GM19455 (cell line): ENCODE data around the gene CNOT11.
"Not testable (repeated sequence)": the region's sequence is repeated elsewhere in the genome, so short reads cannot be mapped to it uniquely, and the experiment has no call there.

Experiments
- ATAC-seq: cut with Tn5 transposase; IDR thresholded peaks from one replicate; pipeline ENCODE4 v1.9.1; 2021; ENCODE audit not compliant: unreplicated experiment

Gene CNOT11

DNA sequence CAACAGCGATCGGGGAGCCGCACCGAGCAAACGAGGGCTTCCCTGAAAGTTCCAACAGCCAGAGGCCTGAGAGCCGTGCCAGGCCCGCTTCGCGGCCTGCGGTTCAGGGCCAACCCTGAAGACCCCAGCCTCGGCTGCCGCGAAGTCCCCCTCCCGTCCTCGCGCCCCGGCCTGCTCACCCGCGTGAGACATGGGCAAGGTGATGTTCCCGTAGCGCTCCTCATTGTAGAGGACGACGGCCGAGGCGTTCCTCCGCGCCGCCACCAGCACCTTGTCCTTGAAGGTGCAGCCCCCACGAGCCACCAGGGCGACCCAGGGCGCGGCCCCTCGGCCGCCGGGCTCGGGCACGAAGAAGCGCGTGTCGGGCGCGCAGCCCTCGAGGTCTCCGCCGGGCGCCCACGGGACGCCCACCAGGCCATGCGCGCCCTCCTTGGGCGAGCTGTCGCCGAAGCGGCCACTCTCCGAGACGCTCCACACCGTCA, 55.3 kb downstream of the CNOT11 start:
- peak; percentile 10 for ATAC-seq

DNA sequence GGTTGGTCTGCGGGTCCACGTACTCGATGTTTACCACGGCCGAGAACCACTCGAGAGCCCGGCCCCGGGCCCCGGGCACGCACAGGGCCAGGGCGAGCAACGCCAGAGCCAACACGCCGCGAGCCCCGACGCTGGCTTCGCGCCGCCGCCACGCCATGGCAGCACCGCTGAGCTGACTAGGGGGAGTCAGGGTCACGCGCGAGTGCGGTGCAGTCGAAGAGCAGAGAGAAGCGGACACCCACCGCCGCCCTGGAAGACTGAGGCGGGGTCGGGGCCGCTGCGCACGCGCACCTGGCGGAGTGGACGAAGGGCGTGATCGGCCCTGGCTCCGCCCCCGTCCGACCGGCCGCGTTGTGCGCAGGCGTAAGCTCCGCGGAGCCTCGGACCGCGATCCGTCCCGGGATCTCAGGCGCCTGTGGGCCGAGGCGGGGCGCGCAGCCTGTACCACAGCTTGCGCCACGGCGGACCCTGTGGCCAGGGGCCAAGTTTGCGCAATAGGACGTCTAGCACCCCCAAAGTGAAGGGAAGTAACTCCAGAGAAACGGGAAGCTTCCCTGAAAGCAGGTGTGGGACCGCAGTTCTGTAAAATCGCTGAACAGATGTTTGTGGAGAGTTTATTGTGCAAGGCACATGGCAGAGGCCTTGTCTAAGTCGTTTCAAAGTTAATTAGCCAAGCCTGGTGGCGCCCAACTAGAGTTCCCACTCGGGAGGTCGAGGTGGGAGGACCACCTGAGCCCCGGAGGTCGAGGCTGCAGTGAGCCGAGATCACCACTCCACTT, 55.9 kb downstream of the CNOT11 start, which contains the start of gene RNF149:
RNF149 (minus strand) TSS at position 270 of the 779 bp plus-strand sequence; CDS start at position 157, 113 bp downstream.
- ATAC-seq = peak; percentile 57

DNA sequence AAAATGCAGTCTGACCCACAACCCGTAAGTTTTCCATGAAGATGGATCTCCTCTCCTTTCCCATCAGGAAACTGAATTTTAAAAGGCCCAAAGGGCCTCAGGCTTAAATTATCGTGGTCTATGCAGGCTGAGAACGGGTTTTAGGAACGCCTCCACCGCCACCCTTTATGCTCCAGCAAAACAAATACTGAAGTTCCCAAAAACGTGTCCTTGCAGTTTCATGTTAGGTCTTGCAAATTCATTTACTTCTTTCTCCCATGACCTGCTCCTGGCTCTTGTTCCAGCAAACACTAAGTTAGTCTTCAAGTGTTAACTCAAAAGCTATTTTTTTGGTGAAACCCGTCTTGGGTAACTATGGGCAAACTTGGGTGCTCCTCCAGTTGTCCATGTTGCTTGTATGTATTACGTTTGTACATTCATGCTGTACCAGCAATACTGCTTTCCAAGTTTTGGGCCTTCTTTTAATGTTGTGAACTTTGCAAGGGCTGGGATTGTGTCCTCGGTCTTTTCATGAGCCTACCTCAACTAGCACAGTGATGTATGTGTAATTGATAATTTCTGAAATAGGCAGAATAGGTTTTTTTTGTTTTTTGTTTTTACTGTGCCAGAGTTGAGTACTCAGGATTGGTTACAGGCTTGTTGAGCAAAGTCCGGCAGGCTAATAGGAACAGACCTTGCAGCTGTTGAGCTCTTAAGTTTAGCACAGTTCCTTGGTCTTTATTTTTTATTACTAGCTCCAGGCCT, 57.6 kb downstream of the CNOT11 start:
- ATAC-seq = no peak

DNA sequence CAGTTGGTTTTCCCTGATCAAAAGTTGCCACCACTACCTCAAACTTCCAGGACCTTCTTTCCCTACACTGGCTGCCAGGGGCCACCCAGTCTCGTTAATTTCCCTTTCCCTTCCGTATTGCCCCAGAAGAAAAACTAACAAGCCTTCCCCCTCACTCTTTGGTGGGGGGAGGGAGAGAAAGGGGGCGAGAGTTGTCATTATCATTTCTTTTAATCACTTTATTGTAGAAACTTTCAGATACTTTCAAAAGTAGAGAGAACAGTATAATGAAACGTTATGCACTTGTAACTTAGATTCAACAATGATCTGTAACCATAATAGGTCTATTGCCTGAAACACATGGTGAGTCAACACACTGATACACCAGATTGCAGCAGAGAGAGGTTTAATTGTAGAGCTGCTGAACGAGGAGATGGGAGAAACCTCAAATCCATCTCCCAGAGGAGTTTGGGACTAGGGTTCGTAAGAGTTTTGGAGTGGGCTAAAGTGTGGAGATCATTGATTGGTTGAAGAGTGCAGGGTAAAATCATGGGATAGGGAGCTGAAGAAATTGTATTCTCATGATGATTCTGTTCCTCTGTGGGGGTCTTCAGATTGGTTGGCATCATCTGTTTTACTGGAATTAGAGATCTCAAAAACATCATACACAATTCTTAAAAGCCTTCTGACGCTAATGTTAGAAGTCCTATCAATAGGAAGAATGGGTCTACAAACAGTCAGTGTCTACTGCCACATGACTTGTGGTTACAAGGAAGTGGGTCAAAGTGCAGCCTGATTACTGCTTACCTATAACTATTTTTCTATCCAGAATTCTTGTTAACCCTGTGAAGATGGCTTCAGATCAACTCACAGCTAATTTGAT, 58.4 kb downstream of the CNOT11 start:
- no peak for ATAC-seq

DNA sequence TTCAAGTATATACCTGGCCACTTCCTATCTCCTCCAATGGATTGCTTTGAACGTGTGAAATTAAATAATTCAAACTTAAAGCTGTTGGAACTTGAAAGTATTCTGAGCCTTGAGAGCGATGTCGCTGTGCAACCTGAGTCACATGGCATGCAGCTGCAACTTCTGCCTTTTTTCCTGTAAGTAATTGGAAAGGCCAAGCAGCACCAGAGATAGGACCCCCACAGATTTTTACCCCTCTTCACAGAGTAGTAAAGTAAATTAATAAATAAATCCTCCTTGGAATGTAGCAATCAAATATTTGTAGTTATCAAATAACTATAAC, 59.0 kb downstream of the CNOT11 start:
- no peak for ATAC-seq

DNA sequence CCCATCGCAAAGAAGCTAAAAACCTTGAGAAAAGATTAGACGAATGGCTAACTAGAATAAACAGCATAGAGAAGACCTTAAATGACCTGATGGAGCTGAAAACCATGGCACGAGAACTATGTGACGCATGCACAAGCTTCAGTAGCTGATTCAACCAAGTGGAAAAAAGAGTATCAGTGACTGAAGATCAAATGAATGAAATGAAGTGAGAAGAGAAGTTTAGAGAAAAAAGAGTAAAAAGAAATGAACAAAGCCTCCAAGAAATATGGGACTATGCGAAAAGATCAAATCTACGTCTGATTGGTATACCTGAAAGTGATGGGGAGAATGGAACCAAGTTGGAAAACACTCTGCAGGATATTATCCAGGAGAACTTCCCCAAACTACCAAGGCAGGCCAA, 63.9 kb downstream of the CNOT11 start:
- ATAC-seq = not testable (repeated sequence)
